Duodenal mucosa (tissue), 2 donors: ENCODE results near the gene VWA3A.
"Not testable (repeated sequence)": the region's sequence is repeated elsewhere in the genome, so short reads cannot be mapped to it uniquely, and the experiment has no call there.

Source experiments
- H3K27ac ChIP-seq: one replicate; pipeline ENCODE4 v1.7.0; 2013; ENCODE audit warnings: low read depth, low read length
- H3K27me3 ChIP-seq, 2 donors: one replicate each; pipeline ENCODE4 v1.7.0; 2013; ENCODE audit warnings: low read length in 2 of 2, control low read depth in 1 of 2; ENCODE audit not compliant: insufficient read depth in 2 of 2, control insufficient read depth in 1 of 2
- H3K36me3 ChIP-seq, 2 donors: one replicate each; pipeline ENCODE4 v1.7.0; 2013; ENCODE audit warnings: low read length in 2 of 2, control low read depth in 1 of 2; ENCODE audit not compliant: insufficient read depth in 2 of 2, control insufficient read depth in 1 of 2
- H3K4me1 ChIP-seq, 2 donors: one replicate each; pipeline ENCODE4 v1.7.0; 2013; ENCODE audit warnings: low read length in 2 of 2, control low read depth in 1 of 2; ENCODE audit not compliant: insufficient read depth in 2 of 2, control insufficient read depth in 1 of 2
- H3K4me3 ChIP-seq, 2 donors: one replicate each; pipeline ENCODE4 v1.7.0; 2013; ENCODE audit warnings: low read length in 2 of 2, low read depth in 1 of 2
- H3K9ac ChIP-seq, 2 donors: one replicate each; pipeline ENCODE4 v1.7.0; 2013; ENCODE audit warnings: low read length in 2 of 2, low read depth in 1 of 2
- H3K9me3 ChIP-seq, 2 donors: one replicate each; pipeline ENCODE4 v1.7.0; 2013; ENCODE audit warnings: low read length in 2 of 2, control low read depth in 1 of 2; ENCODE audit not compliant: control insufficient read depth in 1 of 2

The VWA3A gene

GRCh38 chr16:22116095-22116700 lies 23.9 kb downstream of the VWA3A start:
- Histone ChIP-seq H3K9ac (no peak overlapping the region), H3K9me3 (no peaks in the 10 kb centered on the region), H3K4me1 (no peaks in the 10 kb centered on the region), H3K36me3 (no peaks in the 10 kb centered on the region), H3K4me3 (no peak overlapping the region), H3K27me3 (no peaks in the 10 kb centered on the region), H3K27ac (no peak overlapping the region)

DNA sequence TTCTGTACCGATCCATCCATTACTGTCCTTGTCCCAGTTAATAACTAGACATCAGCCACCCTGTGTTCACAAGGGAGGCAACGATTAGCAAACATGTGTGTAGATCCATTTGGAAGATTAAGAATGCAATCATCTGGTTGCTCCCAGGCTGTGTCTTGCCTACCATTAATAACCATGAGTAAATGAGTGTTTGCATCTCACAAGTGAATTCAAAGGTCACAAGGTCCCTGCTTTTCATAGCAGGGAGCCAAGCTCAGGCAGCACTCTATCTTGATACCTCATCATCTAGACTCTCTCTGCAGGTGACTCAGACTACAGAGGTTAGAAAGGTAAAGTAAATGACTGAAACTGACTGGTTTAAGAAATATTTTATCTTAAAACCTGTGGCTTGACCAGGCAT lies 25.3 kb downstream of the VWA3A start:
- H3K27me3 ChIP-seq = no peaks in the 10 kb centered on the region
- H3K9me3 ChIP-seq = no peaks in the 10 kb centered on the region
- no peak overlapping the region for H3K4me3 ChIP-seq
- H3K9ac ChIP-seq = no peak overlapping the region
- no peaks in the 10 kb centered on the region for H3K36me3 ChIP-seq
- H3K27ac ChIP-seq = no peak overlapping the region
- H3K4me1 ChIP-seq = no peaks in the 10 kb centered on the region

DNA sequence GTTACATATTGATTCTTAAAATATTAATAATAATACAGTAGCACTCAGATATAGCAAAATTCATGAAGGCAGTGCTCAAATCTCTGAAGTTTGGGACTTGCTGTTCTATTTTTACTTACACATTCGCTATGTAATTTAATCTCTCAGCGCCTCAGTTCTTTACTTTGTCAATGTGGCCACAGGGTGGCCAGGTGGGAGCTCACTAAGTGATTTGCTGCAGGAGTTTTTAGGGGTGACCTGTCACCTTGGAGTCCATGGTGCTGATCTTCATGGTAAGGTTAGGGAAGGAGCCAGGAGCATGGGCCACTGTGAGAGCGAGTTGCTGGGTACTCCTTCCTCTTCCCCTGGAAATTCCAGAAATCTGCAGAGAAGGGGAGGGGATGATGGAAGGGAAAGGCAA lies 28.1 kb downstream of the VWA3A start:
- no peak overlapping the region for H3K27ac ChIP-seq
- H3K9ac ChIP-seq = no peak overlapping the region
- H3K4me3 ChIP-seq = no peak overlapping the region
- H3K36me3 ChIP-seq = no peaks in the 10 kb centered on the region
- no peaks in the 10 kb centered on the region for H3K9me3 ChIP-seq
- H3K4me1 ChIP-seq = no peaks in the 10 kb centered on the region
- H3K27me3 ChIP-seq = no peaks in the 10 kb centered on the region

GRCh38 chr16:22122239-22122638 lies 29.9 kb downstream of the VWA3A start:
- no peaks in the 10 kb centered on the region for H3K9me3 ChIP-seq
- H3K27me3 ChIP-seq = no peaks in the 10 kb centered on the region
- no peaks in the 10 kb centered on the region for H3K4me1 ChIP-seq
- H3K4me3 ChIP-seq = no peak overlapping the region
- H3K36me3 ChIP-seq = no peaks in the 10 kb centered on the region
- H3K9ac ChIP-seq = no peak overlapping the region
- no peak overlapping the region for H3K27ac ChIP-seq

DNA sequence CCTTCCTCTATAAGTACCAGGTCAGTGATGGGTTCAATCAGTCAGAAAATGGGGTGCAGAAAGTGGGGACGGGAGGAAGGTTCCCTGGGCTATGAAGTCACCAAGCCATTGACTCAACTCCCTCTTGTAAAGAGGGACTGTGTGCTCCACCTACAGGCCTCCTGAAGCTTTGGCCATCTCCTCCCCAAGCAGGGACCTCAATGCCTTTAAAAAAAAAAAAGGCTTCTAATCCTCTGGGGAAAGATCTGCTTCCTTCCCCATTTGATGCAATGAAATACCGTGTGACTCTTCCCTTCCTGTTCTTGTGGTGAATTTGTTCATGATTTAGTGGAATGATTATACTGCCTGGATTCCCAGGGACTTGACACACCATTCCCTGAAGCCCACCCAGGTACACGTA lies 30.8 kb downstream of the VWA3A start:
- no peaks in the 10 kb centered on the region for H3K9me3 ChIP-seq
- no peaks in the 10 kb centered on the region for H3K4me1 ChIP-seq
- no peaks in the 10 kb centered on the region for H3K36me3 ChIP-seq
- no peak overlapping the region for H3K9ac ChIP-seq
- no peaks in the 10 kb centered on the region for H3K27me3 ChIP-seq
- H3K4me3 ChIP-seq = no peak overlapping the region
- H3K27ac ChIP-seq = no peak overlapping the region

GRCh38 chr16:22123759-22124490 lies 31.6 kb downstream of the VWA3A start:
- Histone ChIP-seq H3K36me3 (no peaks in the 10 kb centered on the region), H3K4me3 (no peak overlapping the region), H3K4me1 (no peaks in the 10 kb centered on the region), H3K9me3 (no peaks in the 10 kb centered on the region), H3K27ac (no peak overlapping the region), H3K27me3 (no peaks in the 10 kb centered on the region), H3K9ac (no peak overlapping the region)

- Histone ChIP-seq H3K27me3 (no peaks in the 10 kb centered on the region), H3K9me3 (no peaks in the 10 kb centered on the region), H3K9ac (no peak overlapping the region), H3K4me1 (no peaks in the 10 kb centered on the region), H3K36me3 (no peaks in the 10 kb centered on the region), H3K27ac (no peak overlapping the region), H3K4me3 (no peak overlapping the region)
Observed at GRCh38 chr16:22124583-22125284, 32.4 kb downstream of the VWA3A start.

DNA sequence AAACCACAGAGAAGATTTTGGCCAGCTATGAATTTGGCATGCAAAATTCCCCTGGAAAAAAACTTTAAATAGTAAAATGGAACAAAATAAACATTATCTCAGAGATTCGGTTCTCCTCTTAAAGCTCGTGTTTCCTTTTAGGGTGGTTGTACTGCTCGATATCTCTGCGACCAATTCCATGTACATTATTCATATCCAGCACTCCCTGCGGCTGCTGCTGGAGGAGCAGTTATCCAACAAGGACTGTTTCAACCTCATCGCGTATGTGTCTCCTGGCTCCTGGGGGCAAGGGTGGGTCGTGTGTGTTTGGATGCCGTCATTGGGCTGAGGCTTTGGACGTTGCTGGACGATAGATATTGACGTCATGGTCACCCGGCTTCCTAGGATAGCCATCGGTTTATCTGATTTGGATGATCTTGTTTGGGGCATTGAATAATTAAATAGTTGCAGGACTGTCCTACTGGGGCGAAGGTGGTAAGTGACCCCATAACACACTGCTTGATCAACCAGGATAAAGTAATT lies 33.8 kb downstream of the VWA3A start:
- Histone ChIP-seq H3K36me3 (no peaks in the 10 kb centered on the region), H3K9me3 (no peaks in the 10 kb centered on the region), H3K4me3 (no peak overlapping the region), H3K9ac (no peak overlapping the region), H3K27ac (no peak overlapping the region), H3K4me1 (no peaks in the 10 kb centered on the region), H3K27me3 (no peaks in the 10 kb centered on the region)

- H3K27me3 ChIP-seq = not testable (repeated sequence)
Observed at GRCh38 chr16:22128537-22128936, 36.2 kb downstream of the VWA3A start.

DNA sequence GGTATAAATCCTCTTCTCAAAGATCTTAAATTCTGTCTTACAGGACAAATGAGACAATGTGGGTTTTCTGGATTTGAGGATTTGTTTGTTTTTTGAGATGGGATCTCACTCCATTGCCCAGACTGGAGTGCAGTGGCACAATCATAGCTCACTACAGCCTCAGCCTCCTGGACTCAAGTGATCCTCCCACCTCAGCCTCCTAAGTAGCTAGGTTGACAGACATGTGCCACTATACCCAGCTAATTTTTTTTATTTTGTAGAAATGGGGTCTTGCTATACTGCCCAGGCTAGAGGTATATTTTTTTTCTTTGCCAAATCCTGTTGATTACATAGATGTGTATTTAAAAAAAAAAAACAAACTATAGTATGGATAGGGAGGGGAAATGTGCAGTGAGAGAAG lies 38.2 kb downstream of the VWA3A start:
- H3K36me3 ChIP-seq = no peaks in the 10 kb centered on the region
- H3K27ac ChIP-seq = no peak overlapping the region
- H3K27me3 ChIP-seq = no peaks in the 10 kb centered on the region
- H3K9me3 ChIP-seq = no peaks in the 10 kb centered on the region
- H3K4me1 ChIP-seq = no peaks in the 10 kb centered on the region
- H3K4me3 ChIP-seq = no peak overlapping the region
- H3K9ac ChIP-seq = no peak overlapping the region

More at GRCh38 chr16:22128537-22128936, 36.2 kb downstream of the VWA3A start:
- not testable (repeated sequence) for H3K36me3 ChIP-seq, H3K9me3 ChIP-seq, H3K27ac ChIP-seq, H3K4me1 ChIP-seq, H3K9ac ChIP-seq, H3K4me3 ChIP-seq
